Renal cortical epithelial cell (primary cell): ENCODE results near the gene ZBTB16. TPM values are rescaled to one million over a fixed set of nuclear protein-coding genes. Genes with fewer than 3 reads are reported as not detected.

Experiments
- DNase-seq: peaks from one replicate; pipeline ENCODE4 v3.0.0-alpha.2; 2011; ENCODE audit warnings: low read depth
- total RNA-seq: library from RNA; depleted of rRNA; stranded (reverse); fragments of >200 nt; gene quantifications from 2 replicates; pipeline ENCODE4 v1.2.3, GENCODE V29; 2014

The ZBTB16 gene
- total RNA-seq, 1 donor from 2014 or later: 53.7 TPM

DNA sequence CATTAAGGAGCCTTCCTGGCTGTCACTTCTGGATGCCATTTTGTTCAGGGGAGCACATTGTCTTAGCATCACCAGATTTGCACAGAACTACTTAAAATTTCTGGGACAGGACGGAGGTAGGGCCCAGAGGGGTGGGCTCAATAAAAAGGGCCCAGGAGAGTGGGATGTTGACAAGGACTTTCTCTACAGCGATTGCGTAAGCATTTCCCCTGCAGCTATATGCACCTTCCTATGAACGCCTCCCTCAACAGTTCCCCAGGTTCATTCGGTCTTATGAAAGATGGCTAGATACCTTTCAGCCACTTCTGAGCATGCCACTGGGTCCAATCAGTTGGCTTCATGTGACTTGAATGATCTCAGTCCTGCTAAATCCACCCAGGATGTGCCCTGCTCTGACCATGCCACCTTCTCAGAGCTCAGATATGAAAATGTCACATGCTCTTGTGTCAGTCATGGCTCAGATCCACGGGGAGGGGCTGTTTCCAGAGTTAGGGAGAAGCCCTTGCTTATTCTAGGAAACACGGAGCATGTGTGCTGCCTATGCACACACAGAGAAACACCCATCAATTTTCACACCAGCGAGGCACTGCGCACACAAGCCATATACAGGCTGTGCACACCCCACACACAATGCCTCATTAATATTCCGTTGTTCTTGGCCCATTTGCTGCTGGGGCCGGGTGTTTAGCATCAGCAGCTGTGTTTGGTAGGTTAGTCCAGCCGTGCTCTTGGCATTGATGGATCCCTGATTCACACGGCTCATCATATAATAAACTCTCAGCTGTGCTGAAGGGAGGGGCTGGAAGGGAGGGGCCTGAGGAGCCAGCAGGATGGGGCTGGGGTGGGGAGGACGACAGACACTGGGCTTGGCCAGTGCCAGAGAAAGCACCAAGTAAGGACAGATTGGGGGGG, 184.2 kb downstream of the ZBTB16 start:
- no peak for DNase-seq

GRCh38 chr11:114244726-114245394, 185.3 kb downstream of the ZBTB16 start:
- DNase-seq: no peak

GRCh38 chr11:114246321-114247069, 187.0 kb downstream of the ZBTB16 start:
- no peak for DNase-seq

DNA sequence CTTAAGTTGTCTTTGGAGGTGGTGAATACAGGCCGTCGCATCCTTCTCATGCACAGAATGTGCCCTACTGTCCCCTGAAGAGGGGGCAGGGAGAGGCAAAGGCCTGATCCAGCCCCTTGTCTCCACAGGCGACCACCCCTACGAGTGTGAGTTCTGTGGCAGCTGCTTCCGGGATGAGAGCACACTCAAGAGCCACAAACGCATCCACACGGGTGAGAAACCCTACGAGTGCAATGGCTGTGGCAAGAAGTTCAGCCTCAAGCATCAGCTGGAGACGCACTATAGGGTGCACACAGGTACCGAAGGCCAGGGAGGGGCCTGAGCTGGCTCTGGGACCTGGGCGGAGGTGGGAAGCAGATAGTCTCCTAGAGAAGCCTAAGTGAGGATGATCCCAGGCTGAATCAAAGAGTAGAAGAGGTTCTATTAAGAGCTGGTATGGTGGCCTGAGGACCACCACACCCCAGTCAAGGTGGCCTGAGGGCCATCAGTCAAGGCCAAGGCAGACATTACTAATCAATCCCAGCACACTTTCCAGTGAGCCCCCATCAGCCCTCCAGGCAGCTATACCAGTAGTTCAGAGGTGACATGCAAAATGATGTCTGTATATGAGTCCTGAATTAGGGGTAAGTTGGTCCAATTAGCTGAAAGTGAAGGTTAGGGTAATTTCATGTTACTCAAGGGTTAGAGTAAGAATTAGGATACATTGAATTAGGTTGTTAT, 187.7 kb downstream of the ZBTB16 start:
- no peak for DNase-seq

DNA sequence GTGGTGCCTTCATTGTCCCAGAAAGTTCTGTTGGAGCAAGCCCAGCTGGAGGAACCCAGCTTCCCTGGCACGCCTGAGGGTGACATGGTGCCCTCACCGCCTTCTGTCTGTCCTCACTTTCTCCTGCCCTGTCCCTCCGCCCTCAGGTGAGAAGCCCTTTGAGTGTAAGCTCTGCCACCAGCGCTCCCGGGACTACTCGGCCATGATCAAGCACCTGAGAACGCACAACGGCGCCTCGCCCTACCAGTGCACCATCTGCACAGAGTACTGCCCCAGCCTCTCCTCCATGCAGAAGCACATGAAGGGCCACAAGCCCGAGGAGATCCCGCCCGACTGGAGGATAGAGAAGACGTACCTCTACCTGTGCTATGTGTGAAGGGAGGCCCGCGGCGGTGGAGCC, 190.7 kb downstream of the ZBTB16 start:
- DNase-seq: no peak

GRCh38 chr11:114250993-114251814, 191.7 kb downstream of the ZBTB16 start:
- no peak for DNase-seq

DNA sequence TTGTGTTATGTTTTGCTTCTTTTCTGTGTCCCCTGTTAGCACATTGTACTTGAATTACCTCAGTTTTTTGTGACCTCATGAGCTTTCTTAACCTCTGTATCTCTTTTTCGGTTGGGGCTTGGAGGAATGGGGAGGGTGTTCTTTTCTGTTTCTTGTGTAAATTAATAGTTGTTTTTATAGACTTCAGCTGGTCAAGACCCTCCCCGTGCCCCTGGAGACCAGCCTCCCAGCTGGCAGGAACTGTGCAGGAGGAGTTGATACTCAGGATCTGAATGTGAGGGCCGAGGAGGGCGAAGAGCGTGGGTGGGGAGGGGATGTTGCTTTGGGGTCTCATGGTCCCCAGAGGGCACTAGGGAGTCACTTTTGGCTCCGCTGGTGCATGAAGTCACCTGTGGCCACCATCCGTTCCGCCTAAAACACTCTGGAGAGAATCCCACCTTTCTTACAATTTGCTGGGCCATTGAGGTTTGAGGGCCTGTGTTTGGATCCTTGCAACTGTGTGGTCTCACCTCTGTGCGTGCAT, 192.4 kb downstream of the ZBTB16 start:
- no peak for DNase-seq

DNA sequence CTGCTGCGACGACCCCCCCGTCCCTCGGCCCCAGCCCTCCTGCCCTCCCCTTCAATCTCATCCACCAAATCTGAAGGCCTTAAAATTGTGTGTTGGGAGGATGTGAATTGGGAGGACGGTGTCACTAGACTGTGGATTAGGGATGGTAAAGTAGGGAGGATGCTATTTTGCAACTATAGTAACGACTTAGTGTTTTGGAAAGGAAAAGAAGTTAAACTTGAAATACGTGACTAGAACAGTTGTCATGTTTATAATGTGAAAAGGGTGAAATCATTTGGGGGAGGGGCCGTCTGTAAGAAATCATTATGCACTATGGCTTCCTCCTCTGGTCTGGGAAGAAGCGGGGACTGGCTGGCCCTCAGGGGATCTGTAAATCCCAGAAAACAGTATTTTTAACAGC, 193.3 kb downstream of the ZBTB16 start:
- no peak for DNase-seq

GRCh38 chr11:114253771-114254170, 194.3 kb downstream of the ZBTB16 start:
- no peak for DNase-seq

GRCh38 chr11:114254571-114255146, 195.1 kb downstream of the ZBTB16 start:
- no peak for DNase-seq

DNA sequence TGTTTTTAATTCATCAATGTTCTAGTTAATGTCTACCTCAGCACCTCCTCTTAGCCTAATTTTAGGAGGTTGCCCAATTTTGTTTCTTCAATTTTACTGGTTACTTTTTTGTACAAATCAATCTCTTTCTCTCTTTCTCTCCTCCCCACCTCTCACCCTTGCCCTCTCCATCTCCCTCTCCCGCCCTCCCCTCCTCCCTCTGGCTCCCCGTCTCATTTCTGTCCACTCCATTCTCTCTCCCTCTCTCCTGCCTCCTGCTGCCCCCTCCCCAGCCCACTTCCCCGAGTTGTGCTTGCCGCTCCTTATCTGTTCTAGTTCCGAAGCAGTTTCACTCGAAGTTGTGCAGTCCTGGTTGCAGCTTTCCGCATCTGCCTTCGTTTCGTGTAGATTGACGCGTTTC, 195.8 kb downstream of the ZBTB16 start:
- DNase-seq: no peak

DNA sequence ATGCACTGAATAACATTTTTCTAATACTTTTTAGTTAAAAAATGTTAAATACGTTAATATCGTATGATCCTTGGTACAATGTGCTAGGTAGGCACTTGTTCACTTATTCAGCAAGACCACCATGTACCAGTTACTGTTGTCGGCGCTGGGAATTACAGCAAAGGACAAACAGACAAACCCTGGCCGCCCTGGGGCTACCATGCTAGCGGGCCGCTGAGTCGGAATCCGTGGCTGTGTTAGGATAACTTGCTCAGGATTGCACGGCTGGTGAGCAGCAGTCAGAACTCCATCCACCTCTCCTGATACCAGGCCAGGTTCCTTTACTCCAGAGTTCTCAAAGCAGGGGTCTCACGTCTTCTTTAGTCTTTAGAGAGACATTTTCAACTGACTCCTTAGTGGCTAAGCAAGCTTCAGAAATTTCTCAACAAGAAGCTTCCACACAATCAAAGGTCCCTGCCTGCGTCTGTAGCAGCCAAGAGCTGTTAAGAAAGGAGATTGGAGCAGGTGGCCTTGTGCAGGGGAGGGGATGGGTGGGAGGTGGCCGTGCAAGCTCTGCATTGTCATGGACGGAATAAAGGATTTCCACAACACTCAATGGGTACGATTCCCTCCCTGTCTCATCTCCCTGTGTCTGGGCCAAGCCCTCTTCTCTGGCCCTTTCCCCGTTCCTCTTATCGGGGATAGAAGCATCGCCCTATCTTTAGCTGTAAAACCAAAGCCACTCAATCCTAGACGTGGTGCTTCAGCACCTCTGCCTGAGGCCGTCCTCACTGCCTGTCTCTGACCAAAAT, 196.9 kb downstream of the ZBTB16 start:
- no peak for DNase-seq

- no peak for DNase-seq
Observed at GRCh38 chr11:114256967-114257286, 197.4 kb downstream of the ZBTB16 start.

- peak; percentile 38 for DNase-seq
Observed at GRCh38 chr11:114257621-114258558, 198.4 kb downstream of the ZBTB16 start.

DNA sequence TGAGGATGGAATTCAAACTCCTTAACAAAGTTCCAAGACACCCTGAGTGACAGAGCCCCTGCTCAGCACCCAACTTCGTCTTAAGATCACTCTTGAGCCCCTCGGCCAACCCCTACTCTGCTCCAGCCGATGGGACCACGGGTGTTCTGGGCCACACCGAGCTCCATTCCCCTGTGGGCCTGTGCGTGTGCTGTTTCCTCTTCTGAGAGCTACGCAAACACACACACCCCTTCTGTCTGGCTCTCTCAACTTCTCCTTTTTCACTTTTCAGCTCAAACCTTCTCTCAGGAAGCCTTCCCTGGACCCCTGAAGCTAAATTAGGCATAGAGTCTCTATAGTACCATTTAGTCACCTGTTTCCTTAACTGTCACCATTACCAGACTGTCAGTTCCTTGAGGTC, 199.2 kb downstream of the ZBTB16 start:
- DNase-seq: no peak

DNA sequence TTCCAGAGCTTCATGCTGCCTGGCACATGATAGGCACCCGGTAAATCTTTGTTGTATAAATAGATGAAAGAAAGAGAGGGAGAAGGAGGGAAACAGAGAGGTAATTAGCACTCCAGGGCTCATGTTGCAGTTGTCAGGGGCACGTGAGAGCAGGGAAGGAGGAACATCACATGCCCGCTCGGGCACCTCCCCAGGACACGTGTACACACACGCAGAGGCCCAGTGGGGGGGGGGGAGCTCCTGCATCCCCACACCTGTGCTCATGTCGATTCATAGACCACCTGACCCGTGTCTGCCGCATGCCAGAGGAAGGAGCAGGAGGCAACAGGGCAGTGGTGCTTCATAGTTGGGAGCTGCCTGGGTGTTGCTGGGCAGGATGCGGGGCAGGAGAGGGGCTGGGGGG, 199.6 kb downstream of the ZBTB16 start:
- DNase-seq: no peak

DNA sequence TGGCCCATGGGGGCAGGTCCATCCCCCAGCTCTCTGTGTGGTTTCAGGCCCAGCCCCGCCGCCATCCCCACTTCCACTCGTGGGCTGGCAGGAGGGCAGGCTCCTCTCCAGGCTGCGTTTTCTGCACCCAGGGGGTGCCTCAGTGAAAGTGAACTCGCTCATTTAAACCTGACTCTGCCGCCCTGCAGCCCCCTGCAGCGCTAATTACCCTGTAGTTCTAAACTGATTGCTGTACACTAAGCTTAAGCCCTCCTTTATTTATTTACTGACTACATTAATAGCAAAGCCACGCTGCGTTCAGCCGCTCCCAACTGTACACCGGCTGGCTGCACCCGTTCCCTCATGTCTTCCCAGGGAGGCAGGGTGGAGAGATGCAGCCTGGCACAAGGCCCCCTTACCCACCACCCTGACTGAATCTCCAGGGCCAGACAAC, 200.1 kb downstream of the ZBTB16 start:
- DNase-seq: no peak

DNA sequence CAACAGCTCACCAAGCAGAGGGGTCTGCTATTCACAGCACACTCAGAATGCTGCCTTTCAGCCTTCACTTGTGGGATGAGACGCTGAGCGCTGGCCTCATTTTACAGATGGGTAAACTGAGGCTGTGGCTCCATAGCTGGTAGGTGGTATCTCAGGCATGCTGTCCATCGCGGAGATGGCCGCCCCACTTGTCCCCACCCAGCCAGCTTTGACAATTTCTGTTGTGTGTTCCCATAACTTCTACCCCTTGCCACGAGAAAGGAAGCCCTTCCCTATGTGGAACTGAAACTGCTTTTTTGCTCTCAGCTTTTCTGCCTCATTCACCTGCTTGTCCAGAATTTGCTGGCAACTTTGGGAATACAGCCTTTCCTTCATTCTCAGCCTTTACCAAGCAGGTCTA, 200.6 kb downstream of the ZBTB16 start:
- no peak for DNase-seq
